Type B pancreatic cell (in vitro differentiated cells): ENCODE data around the gene VTI1B. TPM values are rescaled to one million over a fixed set of nuclear protein-coding genes. Genes with fewer than 3 reads are reported as not detected.

Source experiments
- DNase-seq: peaks from one replicate; pipeline ENCODE4 v3.0.0; 2021; ENCODE audit warnings: mixed read lengths; ENCODE audit not compliant: unreplicated experiment; ENCODE audit errors: extremely low spot score
- H3K27ac Mint-ChIP-seq: 2 replicates; pipeline ENCODE4 v1.8.0; 2021; ENCODE audit warnings: mild to moderate bottlenecking, mixed read lengths
- H3K27me3 Mint-ChIP-seq: 2 replicates; pipeline ENCODE4 v1.8.0; 2021; ENCODE audit warnings: mixed read lengths
- H3K36me3 Mint-ChIP-seq: 2 replicates; pipeline ENCODE4 v1.8.0; 2021; ENCODE audit warnings: mixed read lengths
- H3K4me1 Mint-ChIP-seq: one replicate; pipeline ENCODE4 v1.8.0; 2021; ENCODE audit warnings: mixed read lengths; ENCODE audit not compliant: unreplicated experiment
- H3K4me3 Mint-ChIP-seq: 2 replicates; pipeline ENCODE4 v1.8.0; 2021; ENCODE audit warnings: mild to moderate bottlenecking, mixed read lengths
- H3K9me3 Mint-ChIP-seq: 2 replicates; pipeline ENCODE4 v1.8.0; 2021; ENCODE audit warnings: mixed read lengths
- total RNA-seq: library from RNA; stranded (reverse); gene quantifications from 2 replicates; pipeline ENCODE4 v1.2.1, GENCODE V29; 2021; ENCODE audit warnings: low replicate concordance
- TF ChIP-seq, protein P1 (sequence below): fragments of 200-600 bp; sonication (generic); conservative IDR thresholded peaks from 2 replicates; pipeline ENCODE4 v1.5.0; 2021; ENCODE audit warnings: antibody characterized with exemption, mild to moderate bottlenecking

VTI1B gene
- total RNA-seq, 1 donor from 2014 or later: 92.0 TPM

DNA sequence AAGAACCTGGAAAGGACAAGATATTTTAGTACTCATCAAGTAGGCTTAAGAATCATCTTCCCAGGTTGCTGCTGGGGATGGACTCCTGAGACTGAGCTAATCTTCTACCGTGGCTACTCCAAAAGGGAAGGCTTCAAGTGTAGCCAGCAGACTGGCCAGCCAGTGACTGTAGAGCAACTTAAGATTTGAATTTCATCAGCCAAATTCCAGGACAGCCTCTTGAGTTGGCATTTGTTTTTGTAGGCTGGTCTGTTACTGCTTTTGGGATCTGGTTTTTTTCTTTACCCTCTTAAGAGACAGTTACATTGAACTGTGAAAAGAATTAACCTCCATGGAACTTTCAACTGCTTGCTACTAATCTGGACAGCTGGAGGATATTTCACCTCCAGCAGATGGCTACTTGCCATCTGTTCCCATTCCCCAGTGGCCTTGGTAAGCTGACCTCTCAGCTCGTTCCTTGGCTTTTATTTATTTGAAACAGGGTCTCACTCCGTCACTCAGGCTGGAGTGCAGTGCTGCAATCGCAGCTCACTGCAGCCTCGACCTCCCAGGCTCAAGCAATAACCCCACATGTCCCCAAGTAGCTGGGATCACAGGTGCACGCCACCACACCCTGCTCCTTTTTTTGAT, 20.7 kb downstream of the VTI1B start:
- Mint-ChIP-seq H3K27me3 (no peaks in the 10 kb centered on the region), H3K36me3 (peaks cover 12% of the 10 kb centered on the region), H3K4me3 (no peak overlapping the region), H3K9me3 (no peaks in the 10 kb centered on the region), H3K27ac (no peak overlapping the region), H3K4me1 (no peaks in the 10 kb centered on the region)
- TF ChIP-seq, protein P1, sequence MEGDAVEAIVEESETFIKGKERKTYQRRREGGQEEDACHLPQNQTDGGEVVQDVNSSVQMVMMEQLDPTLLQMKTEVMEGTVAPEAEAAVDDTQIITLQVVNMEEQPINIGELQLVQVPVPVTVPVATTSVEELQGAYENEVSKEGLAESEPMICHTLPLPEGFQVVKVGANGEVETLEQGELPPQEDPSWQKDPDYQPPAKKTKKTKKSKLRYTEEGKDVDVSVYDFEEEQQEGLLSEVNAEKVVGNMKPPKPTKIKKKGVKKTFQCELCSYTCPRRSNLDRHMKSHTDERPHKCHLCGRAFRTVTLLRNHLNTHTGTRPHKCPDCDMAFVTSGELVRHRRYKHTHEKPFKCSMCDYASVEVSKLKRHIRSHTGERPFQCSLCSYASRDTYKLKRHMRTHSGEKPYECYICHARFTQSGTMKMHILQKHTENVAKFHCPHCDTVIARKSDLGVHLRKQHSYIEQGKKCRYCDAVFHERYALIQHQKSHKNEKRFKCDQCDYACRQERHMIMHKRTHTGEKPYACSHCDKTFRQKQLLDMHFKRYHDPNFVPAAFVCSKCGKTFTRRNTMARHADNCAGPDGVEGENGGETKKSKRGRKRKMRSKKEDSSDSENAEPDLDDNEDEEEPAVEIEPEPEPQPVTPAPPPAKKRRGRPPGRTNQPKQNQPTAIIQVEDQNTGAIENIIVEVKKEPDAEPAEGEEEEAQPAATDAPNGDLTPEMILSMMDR: no peak
- no peak for DNase-seq

GRCh38 chr14:67652189-67652588, 22.2 kb downstream of the VTI1B start:
- Mint-ChIP-seq H3K9me3 (no peaks in the 10 kb centered on the region), H3K27ac (no peak overlapping the region), H3K36me3 (peaks cover 13% of the 10 kb centered on the region), H3K4me1 (no peaks in the 10 kb centered on the region), H3K4me3 (no peak overlapping the region), H3K27me3 (no peaks in the 10 kb centered on the region)
- TF ChIP-seq, protein P1: no peak
- no peak for DNase-seq

DNA sequence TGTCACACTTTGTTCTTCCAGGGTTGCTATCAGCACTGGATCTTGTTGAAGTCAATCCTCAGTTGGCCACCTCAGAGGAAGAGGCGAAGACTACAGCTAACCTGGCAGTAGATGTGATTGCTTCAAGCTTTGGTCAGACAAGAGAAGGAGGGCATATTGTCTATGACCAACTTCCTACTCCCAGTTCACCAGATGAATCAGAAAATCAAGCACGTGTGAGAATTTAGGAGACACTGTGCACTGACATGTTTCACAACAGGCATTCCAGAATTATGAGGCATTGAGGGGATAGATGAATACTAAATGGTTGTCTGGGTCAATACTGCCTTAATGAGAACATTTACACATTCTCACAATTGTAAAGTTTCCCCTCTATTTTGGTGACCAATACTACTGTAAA, 23.7 kb downstream of the VTI1B start:
- peaks cover 21% of the 10 kb centered on the region for H3K36me3 Mint-ChIP-seq
- no peak overlapping the region for H3K4me3 Mint-ChIP-seq
- H3K27ac Mint-ChIP-seq: no peak overlapping the region
- no peak for DNase-seq
- no peaks in the 10 kb centered on the region for H3K4me1 Mint-ChIP-seq
- H3K27me3 Mint-ChIP-seq: no peaks in the 10 kb centered on the region
- TF ChIP-seq, protein P1: no peak
- H3K9me3 Mint-ChIP-seq: no peaks in the 10 kb centered on the region

DNA sequence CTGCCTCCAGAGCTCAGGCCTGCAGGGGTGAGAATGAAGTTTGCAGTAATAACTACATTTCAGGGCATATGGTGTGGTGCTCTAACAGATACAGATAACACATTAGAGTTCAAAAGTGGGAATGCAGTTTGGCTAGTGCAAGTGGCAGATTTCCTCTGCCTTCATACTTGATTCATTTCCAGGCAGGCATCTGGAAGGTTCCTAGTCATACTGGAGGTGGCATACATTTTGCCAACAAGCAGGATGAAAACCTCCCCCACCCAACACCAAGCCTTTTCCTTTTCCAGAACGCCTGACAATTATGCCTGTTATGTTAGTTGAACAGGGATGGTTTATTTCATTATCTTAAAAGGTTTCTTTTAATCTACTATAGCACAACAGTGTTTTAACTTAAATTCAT, 24.3 kb downstream of the VTI1B start:
- Mint-ChIP-seq H3K9me3 (no peaks in the 10 kb centered on the region), H3K4me1 (no peaks in the 10 kb centered on the region), H3K27ac (no peak overlapping the region), H3K27me3 (no peaks in the 10 kb centered on the region), H3K4me3 (no peak overlapping the region), H3K36me3 (peaks cover 23% of the 10 kb centered on the region)
- TF ChIP-seq, protein P1: no peak
- no peak for DNase-seq

- Mint-ChIP-seq H3K4me1 (no peaks in the 10 kb centered on the region), H3K9me3 (no peaks in the 10 kb centered on the region), H3K27me3 (no peaks in the 10 kb centered on the region), H3K27ac (peak overlapping the region; percentile 48), H3K36me3 (peaks cover 18% of the 10 kb centered on the region), H3K4me3 (no peak overlapping the region)
- no peak for DNase-seq
- TF ChIP-seq, protein P1: no peak
These were observed 28.3 kb downstream of the VTI1B start for GRCh38 chr14:67646131-67646530.

GRCh38 chr14:67645414-67645813, 29.0 kb downstream of the VTI1B start:
- Mint-ChIP-seq H3K9me3 (no peaks in the 10 kb centered on the region), H3K27me3 (no peaks in the 10 kb centered on the region), H3K4me1 (no peaks in the 10 kb centered on the region), H3K36me3 (peaks cover 15% of the 10 kb centered on the region), H3K4me3 (no peak overlapping the region), H3K27ac (no peak overlapping the region)
- TF ChIP-seq, protein P1: no peak
- DNase-seq: no peak
